DMS 273 (cell line): ENCODE results near the gene OPN4.

ENCODE experiments used
- DNase-seq: peaks from one replicate; lab custom pipeline; 2025; ENCODE audit not compliant: unreplicated experiment; lab: John Stamatoyannopoulos, UW

Gene OPN4

GRCh38 chr10:86661161-86662025, 7.0 kb downstream of the OPN4 start:
- peak; percentile 61 for DNase-seq

GRCh38 chr10:86662186-86663045, 8.1 kb downstream of the OPN4 start:
- no peak for DNase-seq

- DNase-seq: no peak
Measured at GRCh38 chr10:86663046-86663345, 8.6 kb downstream of the OPN4 start.

- no peak for DNase-seq
Measured at GRCh38 chr10:86663576-86664339, 9.4 kb downstream of the OPN4 start.

DNA sequence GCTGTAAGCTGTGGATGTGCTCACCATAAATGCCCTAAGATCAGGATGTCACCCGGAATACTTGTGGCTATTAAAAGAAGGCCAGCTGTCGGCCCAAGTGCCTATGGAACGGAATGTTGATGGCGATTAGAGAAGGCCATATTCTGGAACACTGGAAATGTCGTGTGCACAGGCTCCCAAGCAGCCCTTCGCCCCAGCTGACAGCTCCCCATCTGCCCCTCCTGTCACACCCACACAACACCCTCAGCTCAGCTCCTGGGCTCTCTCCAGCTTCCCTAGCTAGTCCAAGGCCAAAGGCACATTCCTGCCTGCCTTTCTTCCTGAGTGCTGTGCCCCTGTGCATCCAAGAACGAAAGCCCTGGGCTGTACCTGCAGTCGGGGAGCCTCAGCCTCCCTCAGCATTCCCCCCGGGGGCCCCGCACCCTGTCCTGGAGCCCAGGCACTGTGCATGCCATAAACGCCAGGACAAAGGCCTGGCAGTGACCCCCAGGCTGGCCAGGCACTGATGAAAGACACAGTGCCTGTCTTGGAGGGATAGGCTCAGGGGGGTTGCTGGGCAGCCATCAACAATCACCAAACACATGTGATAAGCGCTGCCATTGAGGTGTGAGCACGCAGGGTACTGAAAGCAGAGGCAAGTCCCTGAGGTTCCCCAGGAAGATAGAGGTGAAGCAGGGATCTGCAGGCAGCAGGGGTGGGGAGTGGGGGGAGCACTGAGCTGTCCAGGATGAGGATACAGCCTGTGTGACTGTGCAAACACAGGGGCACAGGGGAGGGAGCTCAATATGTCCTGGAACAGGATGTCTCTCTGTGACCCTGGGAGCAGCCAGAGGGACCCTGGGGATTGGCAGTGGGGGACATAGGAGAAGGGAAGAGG, 10.2 kb downstream of the OPN4 start:
- DNase-seq: peak; percentile 46

- DNase-seq: no peak
Measured at GRCh38 chr10:86665218-86665607, 10.9 kb downstream of the OPN4 start.

DNA sequence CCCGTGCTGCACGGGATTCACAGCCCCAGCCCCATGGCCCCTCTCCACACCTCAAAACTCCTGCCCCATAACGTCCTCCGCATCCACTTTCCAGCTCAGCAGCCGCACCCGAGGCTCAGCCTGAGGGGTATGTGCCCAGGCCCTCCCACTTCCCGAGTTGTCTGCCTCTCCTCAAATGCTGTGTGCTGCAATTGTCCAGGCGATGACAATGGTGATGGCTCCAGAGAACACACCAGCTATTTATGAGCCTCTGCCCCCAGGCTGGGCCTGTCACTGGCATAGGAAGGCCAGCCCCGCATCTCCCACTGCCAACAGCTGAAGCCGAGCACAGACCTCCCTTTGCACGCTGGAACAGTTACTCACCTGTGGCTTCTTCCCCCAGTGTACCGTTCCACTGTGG, 11.5 kb downstream of the OPN4 start:
- no peak for DNase-seq

DNA sequence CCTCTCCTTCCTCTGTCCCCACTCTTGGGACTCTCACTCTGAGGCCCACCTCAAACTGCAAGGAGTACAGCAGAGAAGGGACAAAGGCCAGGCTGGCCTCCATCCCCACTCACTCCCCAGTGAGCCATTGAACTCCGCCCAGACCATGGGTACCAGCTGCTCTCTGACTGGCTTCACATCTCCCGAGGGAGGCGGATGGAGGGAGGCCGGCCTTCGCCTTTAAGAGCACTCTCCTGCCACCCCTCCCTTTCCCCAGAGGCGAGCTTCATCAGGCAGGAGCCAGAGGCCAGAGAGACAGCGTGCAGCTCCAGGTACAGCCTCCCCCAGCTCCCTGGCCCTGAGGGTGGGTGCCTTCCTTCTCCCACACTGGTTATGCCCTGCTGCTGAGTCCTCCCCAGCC, 12.2 kb downstream of the OPN4 start:
- peak; percentile 32 for DNase-seq

GRCh38 chr10:86667421-86668181, 13.3 kb downstream of the OPN4 start:
- no peak for DNase-seq

GRCh38 chr10:86668297-86669165, 14.2 kb downstream of the OPN4 start, which contains the start of gene LDB3:
TSS of gene LDB3 (plus strand) at chr10:86668511. CDS start at chr10:86668692, 181 bp downstream.
- peak; percentile 81 for DNase-seq

DNA sequence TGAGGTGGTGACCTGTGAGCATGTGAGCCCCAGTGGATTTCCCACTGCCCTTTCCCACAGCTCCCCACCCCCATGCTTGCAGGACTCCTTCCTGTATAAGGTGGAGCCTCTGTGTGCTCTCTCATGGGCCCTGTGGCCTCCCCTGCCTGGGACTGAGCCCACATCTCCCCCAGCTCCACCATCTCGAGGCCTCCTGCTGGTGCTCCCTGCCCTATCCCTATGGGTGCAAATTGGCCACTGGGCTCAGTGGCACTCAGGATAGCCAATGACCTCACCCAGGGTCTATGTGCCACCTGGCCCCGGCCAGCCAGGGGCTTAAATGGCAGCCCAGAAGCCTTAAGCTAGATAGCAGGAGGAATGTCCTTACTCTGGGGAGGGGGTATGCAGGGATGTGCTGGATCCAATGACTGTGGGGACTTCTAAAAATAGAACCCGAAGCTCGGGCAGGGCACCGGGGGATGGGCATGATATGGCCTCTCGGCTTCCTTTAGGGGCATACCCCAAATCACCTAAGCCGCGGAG, 16.0 kb downstream of the OPN4 start:
- peak; percentile 7 for DNase-seq

- no peak for DNase-seq
Measured at GRCh38 chr10:86670876-86671275, 16.5 kb downstream of the OPN4 start.

DNA sequence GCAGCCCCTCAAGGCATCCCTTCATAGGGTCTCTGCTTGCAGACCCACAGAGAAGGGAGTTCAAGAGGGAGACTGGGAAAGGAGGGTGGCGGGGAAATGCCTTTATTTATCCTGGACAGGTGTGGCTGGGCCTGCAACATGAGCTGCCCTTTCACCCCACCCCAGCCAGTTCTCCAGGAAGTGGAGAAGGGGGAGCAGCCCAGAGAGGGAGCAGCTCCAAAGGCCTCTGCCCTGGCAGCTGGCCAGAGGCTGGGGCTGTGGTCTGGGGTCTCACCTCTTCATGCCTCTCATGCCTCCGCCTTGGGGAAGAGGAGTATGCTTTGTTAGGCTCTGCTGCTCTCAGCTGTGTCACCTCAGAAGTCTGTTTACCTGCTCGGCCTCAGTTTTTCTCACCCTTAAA, 17.1 kb downstream of the OPN4 start:
- DNase-seq: no peak

- DNase-seq: peak; percentile 46
Measured at GRCh38 chr10:86671985-86672710, 17.8 kb downstream of the OPN4 start.

GRCh38 chr10:86673216-86673826, 19.0 kb downstream of the OPN4 start:
- peak; percentile 76 for DNase-seq

DNA sequence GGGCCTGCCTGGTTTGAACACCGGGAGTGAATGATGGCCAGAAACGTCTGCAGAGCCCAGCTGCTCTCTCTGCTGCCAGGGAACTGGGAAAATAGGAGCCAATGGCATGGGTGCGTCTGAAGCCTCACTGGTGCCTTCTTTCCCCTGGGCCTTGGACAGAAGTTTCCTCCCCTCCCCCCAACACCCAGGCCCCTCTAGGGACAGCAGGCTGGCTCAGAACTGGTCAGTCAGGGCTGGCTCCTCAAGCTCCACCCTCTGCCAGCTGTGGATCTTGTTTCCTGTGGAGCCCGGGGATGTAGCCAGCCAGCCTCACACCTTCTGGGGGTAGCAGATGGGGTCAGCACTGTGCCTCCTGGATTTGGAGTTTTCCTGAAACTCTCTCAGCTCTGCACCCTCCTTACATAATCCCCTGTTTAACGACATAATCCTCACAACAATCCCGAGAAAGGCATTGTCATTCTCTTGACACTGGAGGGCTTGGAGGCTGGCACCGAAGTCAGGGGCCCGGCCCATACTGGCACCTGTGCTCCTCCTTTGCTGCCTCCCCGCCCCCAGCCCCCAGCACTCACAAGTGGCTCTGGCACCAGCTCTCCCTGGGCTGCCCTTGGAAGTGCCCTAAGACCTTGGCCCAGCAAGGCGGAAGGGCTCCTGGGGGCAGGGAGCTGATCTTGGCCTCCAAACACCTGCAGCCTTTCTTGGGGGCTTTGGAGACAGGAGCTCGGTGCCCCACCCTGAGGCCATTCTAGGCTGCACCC, 19.7 kb downstream of the OPN4 start:
- DNase-seq: peak; percentile 90

GRCh38 chr10:86674912-86675311, 20.6 kb downstream of the OPN4 start:
- no peak for DNase-seq
